WTC11 (cell line): ENCODE results near the gene PCDHGB5. TPM values are rescaled to one million over a fixed set of nuclear protein-coding genes. Genes with fewer than 3 reads are reported as not detected.

Experiments
- ATAC-seq: fragments of 200-7000 bp; cut with Tn5 transposase; 2 replicates; pipeline ENCODE4 v1.10.0; 2021; ENCODE audit warnings: mild to moderate bottlenecking, moderate library complexity
- CTCF ChIA-PET: fragments of 300-600 bp; sonication (Branson Sonifier 250); formaldehyde crosslinking; loops from one replicate; lab custom pipeline; 2021; ENCODE audit warnings: antibody characterized with exemption; lab: Charles Lee
- POLR2A ChIA-PET: fragments of 350-600 bp; sonication (Branson Sonifier 250); formaldehyde crosslinking; loops from one replicate; lab custom pipeline; 2021; ENCODE audit warnings: antibody characterized with exemption; lab: Charles Lee
- DNase-seq: peaks from one replicate; pipeline ENCODE4 v3.0.0; 2021; ENCODE audit warnings: low spot score
- H3K27ac Mint-ChIP-seq: 2 replicates; pipeline ENCODE4 v1.8.0; 2021; ENCODE audit warnings: mixed read lengths
- H3K27me3 Mint-ChIP-seq: 2 replicates; pipeline ENCODE4 v1.8.0; 2021; ENCODE audit warnings: low read depth, mild to moderate bottlenecking, moderate library complexity, mixed read lengths
- H3K36me3 Mint-ChIP-seq: 2 replicates; pipeline ENCODE4 v1.8.0; 2021; ENCODE audit warnings: mixed read lengths
- H3K4me1 Mint-ChIP-seq: 2 replicates; pipeline ENCODE4 v1.8.0; 2022; ENCODE audit warnings: mixed read lengths
- H3K4me3 Mint-ChIP-seq: 2 replicates; pipeline ENCODE4 v1.8.0; 2021; ENCODE audit warnings: mild to moderate bottlenecking, moderate library complexity, mixed read lengths
- H3K9me3 Mint-ChIP-seq: 2 replicates; pipeline ENCODE4 v1.8.0; 2021; ENCODE audit warnings: mixed read lengths
- CREB1 ChIP-seq: sonication (generic); formaldehyde crosslinking; IDR thresholded peaks from 2 replicates; pipeline ENCODE4 v1.8.0; 2023; ENCODE audit warnings: mild to moderate bottlenecking, missing genetic modification reagents
- FOXP1 ChIP-seq: sonication (generic); formaldehyde crosslinking; IDR thresholded peaks from 2 replicates; pipeline ENCODE4 v1.8.0; 2022; ENCODE audit warnings: missing genetic modification reagents, mild to moderate bottlenecking, moderate library complexity, borderline replicate concordance
- HMGA2 ChIP-seq: fragments of 250-450 bp; sonication (Bioruptor Pico); IDR thresholded peaks from 2 replicates; pipeline ENCODE4 v1.4.0; 2021; ENCODE audit warnings: mild to moderate bottlenecking, moderate library complexity
- IRF2 ChIP-seq: sonication (generic); formaldehyde crosslinking; IDR thresholded peaks from 2 replicates; pipeline ENCODE4 v1.8.0; 2022; ENCODE audit warnings: low read depth, missing genetic modification reagents, borderline replicate concordance
- KAT7 ChIP-seq: sonication (generic); formaldehyde crosslinking; IDR thresholded peaks from 2 replicates; pipeline ENCODE4 v1.8.1; 2023; ENCODE audit warnings: missing genetic modification reagents, mild to moderate bottlenecking, borderline replicate concordance
- MXD4 ChIP-seq: fragments of 250-450 bp; sonication (Bioruptor Pico); IDR thresholded peaks from 2 replicates; pipeline ENCODE4 v1.8.0; 2021; ENCODE audit warnings: mild to moderate bottlenecking, moderate library complexity, borderline replicate concordance
- NR1H2 ChIP-seq: sonication (generic); formaldehyde crosslinking; IDR thresholded peaks from 2 replicates; pipeline ENCODE4 v1.9.0; 2021; ENCODE audit warnings: mild to moderate bottlenecking, moderate library complexity, missing genetic modification reagents
- OVOL2 ChIP-seq: fragments of 250-450 bp; sonication (Bioruptor Pico); IDR thresholded peaks from 2 replicates; pipeline ENCODE4 v1.9.0; 2021; ENCODE audit warnings: mild to moderate bottlenecking, borderline replicate concordance
- SMAD3 ChIP-seq: sonication (generic); formaldehyde crosslinking; IDR thresholded peaks from 2 replicates; pipeline ENCODE4 v1.8.0; 2022; ENCODE audit warnings: missing genetic modification reagents, mild to moderate bottlenecking, borderline replicate concordance
- TCF7 ChIP-seq: sonication (generic); formaldehyde crosslinking; IDR thresholded peaks from 2 replicates; pipeline ENCODE4 v1.8.0; 2022; ENCODE audit warnings: mild to moderate bottlenecking, low read depth, missing genetic modification reagents, moderate library complexity
- TEAD1 ChIP-seq: sonication (generic); formaldehyde crosslinking; IDR thresholded peaks from 2 replicates; pipeline ENCODE4 v1.8.0; 2022; ENCODE audit warnings: mild to moderate bottlenecking, missing genetic modification reagents
- total RNA-seq: library from RNA; stranded (reverse); gene quantifications from 3 replicates; pipeline ENCODE4 v1.2.3, GENCODE V29; 2021
- TF ChIP-seq, protein P1 (sequence below): fragments of 250-450 bp; sonication (Bioruptor Pico); IDR thresholded peaks from 2 replicates; pipeline ENCODE4 v1.9.0; 2021; ENCODE audit warnings: mild to moderate bottlenecking, borderline replicate concordance
- TF ChIP-seq, protein P2 (sequence below): sonication (generic); formaldehyde crosslinking; IDR thresholded peaks from 2 replicates; pipeline ENCODE4 v1.8.1; 2023; ENCODE audit warnings: mild to moderate bottlenecking, missing genetic modification reagents
- TF ChIP-seq, protein P3 (sequence below): sonication (generic); formaldehyde crosslinking; conservative IDR thresholded peaks from 2 replicates; pipeline ENCODE4 v1.8.1; 2022; ENCODE audit warnings: mild to moderate bottlenecking, missing genetic modification reagents
- TF ChIP-seq, protein P4 (sequence below): fragments of 250-450 bp; sonication (Bioruptor Pico); IDR thresholded peaks from 2 replicates; pipeline ENCODE4 v1.8.0; 2021; ENCODE audit warnings: mild to moderate bottlenecking
- TF ChIP-seq, protein P5 (sequence below): sonication (generic); formaldehyde crosslinking; IDR thresholded peaks from 2 replicates; pipeline ENCODE4 v1.8.0; 2022; ENCODE audit warnings: mild to moderate bottlenecking, missing genetic modification reagents
- TF ChIP-seq, protein P6 (sequence below): sonication (generic); formaldehyde crosslinking; IDR thresholded peaks from 2 replicates; pipeline ENCODE4 v1.8.0; 2023; ENCODE audit warnings: mild to moderate bottlenecking, missing genetic modification reagents
- TF ChIP-seq, protein P7 (sequence below): fragments of 250-450 bp; sonication (Bioruptor Pico); IDR thresholded peaks from 2 replicates; pipeline ENCODE4 v2.1.2; 2022; ENCODE audit warnings: mild to moderate bottlenecking, moderate library complexity

PCDHGB5 gene
- total RNA-seq, 1 experiment from 2014 or later: 9.7 TPM

DNA sequence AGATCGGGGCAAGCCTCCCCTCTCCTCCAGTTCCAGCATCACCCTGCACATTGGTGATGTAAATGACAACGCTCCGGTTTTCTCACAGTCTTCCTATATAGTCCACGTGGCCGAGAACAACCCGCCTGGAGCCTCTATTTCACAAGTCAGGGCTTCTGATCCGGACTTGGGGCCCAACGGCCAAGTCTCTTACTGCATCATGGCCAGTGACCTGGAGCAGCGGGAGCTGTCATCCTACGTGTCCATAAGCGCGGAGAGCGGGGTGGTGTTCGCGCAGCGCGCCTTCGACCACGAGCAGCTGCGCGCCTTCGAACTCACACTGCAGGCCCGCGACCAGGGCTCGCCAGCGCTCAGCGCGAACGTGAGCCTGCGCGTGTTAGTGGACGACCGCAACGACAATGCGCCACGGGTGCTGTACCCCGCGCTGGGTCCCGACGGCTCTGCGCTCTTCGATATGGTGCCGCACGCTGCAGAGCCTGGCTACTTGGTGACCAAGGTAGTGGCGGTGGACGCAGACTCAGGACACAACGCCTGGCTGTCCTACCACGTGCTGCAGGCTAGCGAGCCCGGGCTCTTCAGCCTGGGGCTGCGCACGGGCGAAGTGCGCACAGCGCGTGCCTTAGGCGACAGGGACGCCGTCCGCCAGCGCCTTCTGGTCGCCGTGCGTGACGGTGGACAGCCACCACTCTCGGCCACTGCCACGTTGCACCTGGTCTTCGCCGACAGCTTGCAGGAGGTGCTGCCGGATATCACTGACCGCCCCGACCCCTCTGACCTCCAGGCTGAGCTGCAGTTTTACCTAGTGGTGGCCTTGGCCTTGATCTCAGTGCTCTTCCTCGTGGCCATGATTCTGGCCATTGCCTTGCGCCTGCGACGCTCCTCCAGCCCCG lies 8.3 kb upstream of the PCDHGB5 start:
- POLR2A ChIA-PET: no interaction called here
- peak overlapping the region; percentile 2; the same call in 1 of the 2 replicates for H3K4me3 Mint-ChIP-seq
- 0 out of 2 replicates have a peak, but pooled peaks cover 3% of the 10 kb centered on the region for H3K4me1 Mint-ChIP-seq
- peaks cover 64% of the 10 kb centered on the region for H3K36me3 Mint-ChIP-seq
- TF ChIP-seq OVOL2 (CRISPR knock-in tag) (no peak), CREB1 (no peak), TCF7 (CRISPR knock-in tag) (no peak), TEAD1 (no peak), SMAD3 (CRISPR knock-in tag) (no peak), IRF2 (CRISPR knock-in tag) (0 out of 2 replicates have a peak, but pooled peaks have one; percentile 60)
- TF ChIP-seq, protein P1, sequence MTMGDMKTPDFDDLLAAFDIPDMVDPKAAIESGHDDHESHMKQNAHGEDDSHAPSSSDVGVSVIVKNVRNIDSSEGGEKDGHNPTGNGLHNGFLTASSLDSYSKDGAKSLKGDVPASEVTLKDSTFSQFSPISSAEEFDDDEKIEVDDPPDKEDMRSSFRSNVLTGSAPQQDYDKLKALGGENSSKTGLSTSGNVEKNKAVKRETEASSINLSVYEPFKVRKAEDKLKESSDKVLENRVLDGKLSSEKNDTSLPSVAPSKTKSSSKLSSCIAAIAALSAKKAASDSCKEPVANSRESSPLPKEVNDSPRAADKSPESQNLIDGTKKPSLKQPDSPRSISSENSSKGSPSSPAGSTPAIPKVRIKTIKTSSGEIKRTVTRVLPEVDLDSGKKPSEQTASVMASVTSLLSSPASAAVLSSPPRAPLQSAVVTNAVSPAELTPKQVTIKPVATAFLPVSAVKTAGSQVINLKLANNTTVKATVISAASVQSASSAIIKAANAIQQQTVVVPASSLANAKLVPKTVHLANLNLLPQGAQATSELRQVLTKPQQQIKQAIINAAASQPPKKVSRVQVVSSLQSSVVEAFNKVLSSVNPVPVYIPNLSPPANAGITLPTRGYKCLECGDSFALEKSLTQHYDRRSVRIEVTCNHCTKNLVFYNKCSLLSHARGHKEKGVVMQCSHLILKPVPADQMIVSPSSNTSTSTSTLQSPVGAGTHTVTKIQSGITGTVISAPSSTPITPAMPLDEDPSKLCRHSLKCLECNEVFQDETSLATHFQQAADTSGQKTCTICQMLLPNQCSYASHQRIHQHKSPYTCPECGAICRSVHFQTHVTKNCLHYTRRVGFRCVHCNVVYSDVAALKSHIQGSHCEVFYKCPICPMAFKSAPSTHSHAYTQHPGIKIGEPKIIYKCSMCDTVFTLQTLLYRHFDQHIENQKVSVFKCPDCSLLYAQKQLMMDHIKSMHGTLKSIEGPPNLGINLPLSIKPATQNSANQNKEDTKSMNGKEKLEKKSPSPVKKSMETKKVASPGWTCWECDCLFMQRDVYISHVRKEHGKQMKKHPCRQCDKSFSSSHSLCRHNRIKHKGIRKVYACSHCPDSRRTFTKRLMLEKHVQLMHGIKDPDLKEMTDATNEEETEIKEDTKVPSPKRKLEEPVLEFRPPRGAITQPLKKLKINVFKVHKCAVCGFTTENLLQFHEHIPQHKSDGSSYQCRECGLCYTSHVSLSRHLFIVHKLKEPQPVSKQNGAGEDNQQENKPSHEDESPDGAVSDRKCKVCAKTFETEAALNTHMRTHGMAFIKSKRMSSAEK (CRISPR knock-in tag): no peak
- TF ChIP-seq, protein P2, sequence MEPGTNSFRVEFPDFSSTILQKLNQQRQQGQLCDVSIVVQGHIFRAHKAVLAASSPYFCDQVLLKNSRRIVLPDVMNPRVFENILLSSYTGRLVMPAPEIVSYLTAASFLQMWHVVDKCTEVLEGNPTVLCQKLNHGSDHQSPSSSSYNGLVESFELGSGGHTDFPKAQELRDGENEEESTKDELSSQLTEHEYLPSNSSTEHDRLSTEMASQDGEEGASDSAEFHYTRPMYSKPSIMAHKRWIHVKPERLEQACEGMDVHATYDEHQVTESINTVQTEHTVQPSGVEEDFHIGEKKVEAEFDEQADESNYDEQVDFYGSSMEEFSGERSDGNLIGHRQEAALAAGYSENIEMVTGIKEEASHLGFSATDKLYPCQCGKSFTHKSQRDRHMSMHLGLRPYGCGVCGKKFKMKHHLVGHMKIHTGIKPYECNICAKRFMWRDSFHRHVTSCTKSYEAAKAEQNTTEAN: peak; percentile 30; the same call in 1 of the 2 replicates
- TF ChIP-seq, protein P3, sequence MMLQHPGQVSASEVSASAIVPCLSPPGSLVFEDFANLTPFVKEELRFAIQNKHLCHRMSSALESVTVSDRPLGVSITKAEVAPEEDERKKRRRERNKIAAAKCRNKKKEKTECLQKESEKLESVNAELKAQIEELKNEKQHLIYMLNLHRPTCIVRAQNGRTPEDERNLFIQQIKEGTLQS (CRISPR knock-in tag): 0 out of 2 replicates have a peak, but pooled peaks have one; percentile 59
- TF ChIP-seq, protein P4, sequence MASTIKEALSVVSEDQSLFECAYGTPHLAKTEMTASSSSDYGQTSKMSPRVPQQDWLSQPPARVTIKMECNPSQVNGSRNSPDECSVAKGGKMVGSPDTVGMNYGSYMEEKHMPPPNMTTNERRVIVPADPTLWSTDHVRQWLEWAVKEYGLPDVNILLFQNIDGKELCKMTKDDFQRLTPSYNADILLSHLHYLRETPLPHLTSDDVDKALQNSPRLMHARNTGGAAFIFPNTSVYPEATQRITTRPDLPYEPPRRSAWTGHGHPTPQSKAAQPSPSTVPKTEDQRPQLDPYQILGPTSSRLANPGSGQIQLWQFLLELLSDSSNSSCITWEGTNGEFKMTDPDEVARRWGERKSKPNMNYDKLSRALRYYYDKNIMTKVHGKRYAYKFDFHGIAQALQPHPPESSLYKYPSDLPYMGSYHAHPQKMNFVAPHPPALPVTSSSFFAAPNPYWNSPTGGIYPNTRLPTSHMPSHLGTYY: no peak
- TF ChIP-seq, protein P5, sequence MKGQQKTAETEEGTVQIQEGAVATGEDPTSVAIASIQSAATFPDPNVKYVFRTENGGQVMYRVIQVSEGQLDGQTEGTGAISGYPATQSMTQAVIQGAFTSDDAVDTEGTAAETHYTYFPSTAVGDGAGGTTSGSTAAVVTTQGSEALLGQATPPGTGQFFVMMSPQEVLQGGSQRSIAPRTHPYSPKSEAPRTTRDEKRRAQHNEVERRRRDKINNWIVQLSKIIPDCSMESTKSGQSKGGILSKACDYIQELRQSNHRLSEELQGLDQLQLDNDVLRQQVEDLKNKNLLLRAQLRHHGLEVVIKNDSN (CRISPR knock-in tag): no peak
- CTCF ChIA-PET: interaction anchor here (1.1 to 3.5 kb wide), 7 partner anchors 15 to 178 kb away, joined by 3 to 24 read pairs (median 6); partner anchors contain the start of genes PCDHB14, PCDHGA6, PCDHGB3 and PCDHGB6
- H3K9me3 Mint-ChIP-seq: peaks cover 68% of the 10 kb centered on the region
- DNase-seq (no peak), ATAC-seq (no peak)
- H3K27me3 Mint-ChIP-seq: peaks cover 27% of the 10 kb centered on the region
- no peak overlapping the region for H3K27ac Mint-ChIP-seq

DNA sequence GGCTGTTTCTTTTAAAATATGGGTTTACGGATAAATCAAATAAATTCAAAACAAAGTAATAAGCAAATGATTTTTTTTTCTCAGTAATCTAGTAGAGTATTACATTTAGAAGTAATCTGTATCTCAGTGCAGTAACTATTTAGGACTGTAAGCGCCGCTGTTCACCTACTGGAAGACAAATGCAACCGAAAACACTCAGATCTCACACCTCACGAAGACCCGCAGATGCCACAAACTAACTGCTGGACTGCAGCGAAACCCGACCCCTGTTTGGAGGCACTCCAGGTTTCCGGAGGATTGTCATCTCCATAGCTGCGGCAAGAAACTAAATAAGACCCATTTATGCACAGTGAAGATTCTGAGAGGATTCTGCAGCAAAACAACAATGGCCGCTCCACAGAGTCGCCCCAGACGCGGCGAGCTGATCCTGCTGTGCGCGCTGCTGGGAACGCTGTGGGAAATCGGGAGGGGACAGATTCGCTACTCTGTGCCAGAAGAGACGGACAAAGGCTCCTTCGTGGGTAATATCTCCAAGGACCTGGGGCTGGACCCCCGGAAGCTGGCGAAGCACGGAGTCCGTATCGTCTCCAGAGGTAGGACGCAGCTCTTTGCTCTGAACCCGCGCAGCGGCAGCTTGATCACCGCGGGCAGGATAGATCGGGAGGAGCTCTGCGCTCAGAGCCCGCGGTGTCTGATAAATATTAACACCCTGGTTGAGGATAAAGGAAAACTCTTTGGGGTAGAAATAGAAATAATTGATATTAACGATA lies 5.1 kb upstream of the PCDHGB5 start, which contains the start of gene PCDHGA8:
Gene PCDHGA8, plus strand, starts transcription at position 205 of the 770 bp plus-strand sequence. Its CDS starts 181 bp downstream, at position 386.
- ATAC-seq (no peak), DNase-seq (no peak)
- POLR2A ChIA-PET: no interaction called here
- H3K9me3 Mint-ChIP-seq: peaks cover 68% of the 10 kb centered on the region
- H3K27me3 Mint-ChIP-seq: peaks cover 23% of the 10 kb centered on the region
- no peak within 1 kb of the TSS for H3K27ac Mint-ChIP-seq
- H3K4me1 Mint-ChIP-seq: 0 out of 2 replicates have a peak, but pooled peaks cover 3% of the 10 kb centered on the region
- no peak within 1 kb of the TSS for H3K4me3 Mint-ChIP-seq
- H3K36me3 Mint-ChIP-seq: peaks cover 78% of the 10 kb centered on the region
- CTCF ChIA-PET: interaction anchor here (1.2 to 3.5 kb wide), 4 partner anchors 10 to 237 kb away, joined by 3 to 17 read pairs (median 4); partner anchors contain the start of genes PCDHGA10, PCDHGA9 and PCDHGB6
- TF ChIP-seq, protein P5 (CRISPR knock-in tag): no peak
- TF ChIP-seq NR1H2 (no peak), KAT7 (CRISPR knock-in tag) (no peak), HMGA2 (CRISPR knock-in tag) (no peak), MXD4 (CRISPR knock-in tag) (no peak), FOXP1 (CRISPR knock-in tag) (no peak)
- TF ChIP-seq, protein P6, sequence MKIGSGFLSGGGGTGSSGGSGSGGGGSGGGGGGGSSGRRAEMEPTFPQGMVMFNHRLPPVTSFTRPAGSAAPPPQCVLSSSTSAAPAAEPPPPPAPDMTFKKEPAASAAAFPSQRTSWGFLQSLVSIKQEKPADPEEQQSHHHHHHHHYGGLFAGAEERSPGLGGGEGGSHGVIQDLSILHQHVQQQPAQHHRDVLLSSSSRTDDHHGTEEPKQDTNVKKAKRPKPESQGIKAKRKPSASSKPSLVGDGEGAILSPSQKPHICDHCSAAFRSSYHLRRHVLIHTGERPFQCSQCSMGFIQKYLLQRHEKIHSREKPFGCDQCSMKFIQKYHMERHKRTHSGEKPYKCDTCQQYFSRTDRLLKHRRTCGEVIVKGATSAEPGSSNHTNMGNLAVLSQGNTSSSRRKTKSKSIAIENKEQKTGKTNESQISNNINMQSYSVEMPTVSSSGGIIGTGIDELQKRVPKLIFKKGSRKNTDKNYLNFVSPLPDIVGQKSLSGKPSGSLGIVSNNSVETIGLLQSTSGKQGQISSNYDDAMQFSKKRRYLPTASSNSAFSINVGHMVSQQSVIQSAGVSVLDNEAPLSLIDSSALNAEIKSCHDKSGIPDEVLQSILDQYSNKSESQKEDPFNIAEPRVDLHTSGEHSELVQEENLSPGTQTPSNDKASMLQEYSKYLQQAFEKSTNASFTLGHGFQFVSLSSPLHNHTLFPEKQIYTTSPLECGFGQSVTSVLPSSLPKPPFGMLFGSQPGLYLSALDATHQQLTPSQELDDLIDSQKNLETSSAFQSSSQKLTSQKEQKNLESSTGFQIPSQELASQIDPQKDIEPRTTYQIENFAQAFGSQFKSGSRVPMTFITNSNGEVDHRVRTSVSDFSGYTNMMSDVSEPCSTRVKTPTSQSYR (CRISPR knock-in tag): no peak
- TF ChIP-seq, protein P7, sequence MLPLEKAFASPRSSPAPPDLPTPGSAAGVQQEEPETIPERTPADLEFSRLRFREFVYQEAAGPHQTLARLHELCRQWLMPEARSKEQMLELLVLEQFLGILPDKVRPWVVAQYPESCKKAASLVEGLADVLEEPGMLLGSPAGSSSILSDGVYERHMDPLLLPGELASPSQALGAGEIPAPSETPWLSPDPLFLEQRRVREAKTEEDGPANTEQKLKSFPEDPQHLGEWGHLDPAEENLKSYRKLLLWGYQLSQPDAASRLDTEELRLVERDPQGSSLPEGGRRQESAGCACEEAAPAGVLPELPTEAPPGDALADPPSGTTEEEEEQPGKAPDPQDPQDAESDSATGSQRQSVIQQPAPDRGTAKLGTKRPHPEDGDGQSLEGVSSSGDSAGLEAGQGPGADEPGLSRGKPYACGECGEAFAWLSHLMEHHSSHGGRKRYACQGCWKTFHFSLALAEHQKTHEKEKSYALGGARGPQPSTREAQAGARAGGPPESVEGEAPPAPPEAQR (CRISPR knock-in tag): no peak
